Karpas-422 (cell line): ENCODE results near the gene TMF1. TPM values are rescaled to one million over a fixed set of nuclear protein-coding genes. Genes with fewer than 3 reads are reported as not detected.
A peak's percentile ranks its signal among the peaks of the same experiment; 100 is the strongest.

ENCODE experiments used
- DNase-seq: peaks from one replicate; pipeline ENCODE4 v3.0.0-alpha.2; 2015
- H2AFZ ChIP-seq: fragments of 200-600 bp; sonication (generic); 2 replicates; pipeline ENCODE4 v1.6.1; 2014; ENCODE audit warnings: antibody characterized with exemption, low read length, mixed read lengths
- H3K27ac ChIP-seq: fragments of 200-600 bp; sonication (generic); 2 replicates; pipeline ENCODE4 v1.5.1; 2014; ENCODE audit warnings: mild to moderate bottlenecking, low read length, moderate library complexity
- H3K27me3 ChIP-seq: fragments of 200-600 bp; sonication (generic); 2 replicates; pipeline ENCODE4 v1.6.1; 2014; ENCODE audit warnings: low read length, mixed read lengths
- H3K36me3 ChIP-seq: fragments of 200-600 bp; sonication (generic); 2 replicates; pipeline ENCODE4 v1.6.1; 2014; ENCODE audit warnings: low read length, mixed read lengths; ENCODE audit not compliant: insufficient read depth
- H3K4me1 ChIP-seq: fragments of 200-600 bp; sonication (generic); 2 replicates; pipeline ENCODE4 v1.6.1; 2014; ENCODE audit warnings: mild to moderate bottlenecking, low read length, mixed read lengths
- H3K4me2 ChIP-seq: fragments of 200-600 bp; sonication (generic); 2 replicates; pipeline ENCODE4 v1.6.1; 2014; ENCODE audit warnings: low read length, low read depth, mild to moderate bottlenecking; ENCODE audit not compliant: poor library complexity, severe bottlenecking
- H3K4me3 ChIP-seq: fragments of 200-600 bp; sonication (generic); 2 replicates; pipeline ENCODE4 v1.5.1; 2014; ENCODE audit warnings: mild to moderate bottlenecking, antibody characterized with exemption, low read length, mixed read lengths
- H3K79me2 ChIP-seq: fragments of 200-600 bp; sonication (generic); 2 replicates; pipeline ENCODE4 v1.6.1; 2014; ENCODE audit warnings: mild to moderate bottlenecking, low read length, mixed read lengths
- H3K9ac ChIP-seq: fragments of 200-600 bp; sonication (generic); 2 replicates; pipeline ENCODE4 v1.6.0; 2014; ENCODE audit warnings: low read length
- H3K9me2 ChIP-seq: fragments of 200-600 bp; sonication (generic), shearing (Covaris generic); replicated peaks from 2 replicates; pipeline ENCODE4 v1.6.0; 2014; ENCODE audit warnings: mild to moderate bottlenecking, low read length, moderate library complexity; ENCODE audit not compliant: insufficient read depth
- H3K9me3 ChIP-seq: fragments of 300-700, 200-600 bp; sonication (generic); 2 replicates; pipeline ENCODE4 v1.6.1; 2014; ENCODE audit warnings: low read length, mixed read lengths
- H4K20me1 ChIP-seq: fragments of 200-600 bp; sonication (generic); 2 replicates; pipeline ENCODE4 v1.6.1; 2014; ENCODE audit warnings: mild to moderate bottlenecking, antibody characterized with exemption, low read length, low read depth; ENCODE audit not compliant: insufficient read depth
- total RNA-seq: library from RNA; depleted of rRNA; stranded (reverse); fragments of >200 nt; shearing (Covaris generic); gene quantifications from 2 replicates; pipeline ENCODE4 v1.2.3, GENCODE V29; 2014; ENCODE audit warnings: low replicate concordance; rRNA removed

TMF1 gene
- 22.1 and 25.2 TPM in 2 replicates for total RNA-seq

- H3K79me2 ChIP-seq, result peaks cover 48% of the 10 kb centered on the region
- peaks cover 22% of the 10 kb centered on the region for H3K4me1 ChIP-seq
- H3K27ac ChIP-seq, result peak within 1 kb of the TSS; percentile 61
- no peaks in the 10 kb centered on the region for H3K9me3 ChIP-seq
- peak; percentile 100 for DNase-seq
- peak within 1 kb of the TSS; percentile 81 for H3K9ac ChIP-seq
- peak within 1 kb of the TSS; percentile 84 for H3K4me3 ChIP-seq
- H3K9me2 ChIP-seq, result no peaks in the 10 kb centered on the region
- peaks cover 44% of the 10 kb centered on the region for H3K36me3 ChIP-seq
- peak within 1 kb of the TSS; percentile 80 for H3K4me2 ChIP-seq
- H3K27me3 ChIP-seq, result no peaks in the 10 kb centered on the region
- H2AFZ ChIP-seq, result peak within 1 kb of the TSS; percentile 55; the same call in 1 of the 2 replicates
- no peaks in the 10 kb centered on the region for H4K20me1 ChIP-seq
Measured at GRCh38 chr3:69051756-69052471, at the start of gene TMF1. Gene TMF1, minus strand, starts transcription at chr3:69052333. Its CDS starts 247 bp downstream, at chr3:69052086.

GRCh38 chr3:69099576-69099975 is 47.4 kb upstream of the TMF1 start:
- no peaks in the 10 kb centered on the region for H3K4me1 ChIP-seq
- H3K4me2 ChIP-seq, result no peak overlapping the region
- H3K9me2 ChIP-seq, result no peaks in the 10 kb centered on the region
- no peak overlapping the region for H3K9ac ChIP-seq
- 0 out of 2 replicates have a peak, but pooled peaks cover 5% of the 10 kb centered on the region for H3K36me3 ChIP-seq
- H3K79me2 ChIP-seq, result peaks cover 11% of the 10 kb centered on the region; the same call in 1 of the 2 replicates
- DNase-seq, result no peak
- no peak overlapping the region for H3K4me3 ChIP-seq
- no peaks in the 10 kb centered on the region for H3K9me3 ChIP-seq
- H4K20me1 ChIP-seq, result no peaks in the 10 kb centered on the region
- no peak overlapping the region for H2AFZ ChIP-seq
- no peaks in the 10 kb centered on the region for H3K27me3 ChIP-seq
- no peak overlapping the region for H3K27ac ChIP-seq

- H3K79me2 ChIP-seq, result peaks cover 19% of the 10 kb centered on the region; the same call in 1 of the 2 replicates
- H3K27me3 ChIP-seq, result no peaks in the 10 kb centered on the region
- H3K9me2 ChIP-seq, result no peaks in the 10 kb centered on the region
- H3K4me1 ChIP-seq, result peaks cover 9% of the 10 kb centered on the region
- no peaks in the 10 kb centered on the region for H4K20me1 ChIP-seq
- H3K36me3 ChIP-seq, result no peaks in the 10 kb centered on the region
- DNase-seq, result no peak
- no peak overlapping the region for H3K4me2 ChIP-seq
- H3K4me3 ChIP-seq, result no peak overlapping the region
- no peak overlapping the region for H3K27ac ChIP-seq
- H2AFZ ChIP-seq, result no peak overlapping the region
- no peaks in the 10 kb centered on the region for H3K9me3 ChIP-seq
- no peak overlapping the region for H3K9ac ChIP-seq
Measured at GRCh38 chr3:69097407-69098086, 45.4 kb upstream of the TMF1 start.

DNA sequence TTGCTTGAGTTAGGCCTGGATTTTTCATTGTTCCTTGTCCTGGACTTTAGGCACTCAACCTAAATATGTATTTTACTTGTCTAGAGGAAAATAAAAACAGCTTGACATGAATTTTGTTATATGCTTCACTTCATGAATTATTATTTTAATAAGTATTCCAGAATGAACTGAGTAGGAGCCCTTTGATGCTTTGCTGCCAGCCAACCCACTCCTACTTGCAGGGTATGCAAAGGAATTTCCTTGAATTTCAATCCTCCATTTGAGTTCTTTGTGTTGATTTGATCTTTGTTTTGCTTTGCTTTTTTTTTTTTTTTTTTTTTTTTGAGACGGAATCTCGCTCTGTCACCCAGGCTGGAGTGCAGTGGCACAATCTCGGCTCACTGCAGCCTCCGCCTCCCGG is 44.2 kb upstream of the TMF1 start:
- no peak overlapping the region for H2AFZ ChIP-seq
- H3K9me2 ChIP-seq, result no peaks in the 10 kb centered on the region
- H3K9me3 ChIP-seq, result no peaks in the 10 kb centered on the region
- no peaks in the 10 kb centered on the region for H4K20me1 ChIP-seq
- no peak overlapping the region for H3K9ac ChIP-seq
- H3K4me3 ChIP-seq, result no peak overlapping the region
- peaks cover 19% of the 10 kb centered on the region; the same call in 1 of the 2 replicates for H3K79me2 ChIP-seq
- no peaks in the 10 kb centered on the region for H3K36me3 ChIP-seq
- no peak overlapping the region for H3K27ac ChIP-seq
- no peak overlapping the region for H3K4me2 ChIP-seq
- H3K27me3 ChIP-seq, result no peaks in the 10 kb centered on the region
- peaks cover 21% of the 10 kb centered on the region for H3K4me1 ChIP-seq
- DNase-seq, result no peak

- H3K4me1 ChIP-seq, result peaks cover 23% of the 10 kb centered on the region
- no peak overlapping the region for H3K9ac ChIP-seq
- no peak overlapping the region for H2AFZ ChIP-seq
- no peaks in the 10 kb centered on the region for H3K9me3 ChIP-seq
- H3K9me2 ChIP-seq, result no peaks in the 10 kb centered on the region
- no peak overlapping the region for H3K27ac ChIP-seq
- H3K4me2 ChIP-seq, result no peak overlapping the region
- no peaks in the 10 kb centered on the region for H3K36me3 ChIP-seq
- H4K20me1 ChIP-seq, result no peaks in the 10 kb centered on the region
- H3K27me3 ChIP-seq, result no peaks in the 10 kb centered on the region
- H3K4me3 ChIP-seq, result no peak overlapping the region
- H3K79me2 ChIP-seq, result peaks cover 20% of the 10 kb centered on the region
- no peak for DNase-seq
Measured at GRCh38 chr3:69095636-69096035, 43.5 kb upstream of the TMF1 start.

GRCh38 chr3:69094467-69095205 is 42.5 kb upstream of the TMF1 start:
- Histone ChIP-seq H3K36me3 (no peaks in the 10 kb centered on the region), H3K4me1 (peaks cover 27% of the 10 kb centered on the region), H3K4me2 (no peak overlapping the region), H3K9ac (no peak overlapping the region), H3K4me3 (no peak overlapping the region), H2AFZ (no peak overlapping the region), H3K79me2 (peaks cover 26% of the 10 kb centered on the region), H3K9me3 (no peaks in the 10 kb centered on the region), H3K9me2 (no peaks in the 10 kb centered on the region), H3K27me3 (no peaks in the 10 kb centered on the region), H3K27ac (no peak overlapping the region), H4K20me1 (no peaks in the 10 kb centered on the region)
- no peak for DNase-seq

- H3K27ac ChIP-seq, result peak overlapping the region; percentile 73
- peak overlapping the region; percentile 43; the same call in 1 of the 2 replicates for H3K4me3 ChIP-seq
- H2AFZ ChIP-seq, result peak overlapping the region; percentile 80
- H3K4me1 ChIP-seq, result peaks cover 50% of the 10 kb centered on the region
- H3K79me2 ChIP-seq, result peaks cover 30% of the 10 kb centered on the region
- no peaks in the 10 kb centered on the region for H4K20me1 ChIP-seq
- no peaks in the 10 kb centered on the region for H3K9me3 ChIP-seq
- no peaks in the 10 kb centered on the region for H3K36me3 ChIP-seq
- no peaks in the 10 kb centered on the region for H3K9me2 ChIP-seq
- H3K27me3 ChIP-seq, result no peaks in the 10 kb centered on the region
- peak; percentile 78 for DNase-seq
- H3K9ac ChIP-seq, result peak overlapping the region; percentile 63
- H3K4me2 ChIP-seq, result peak overlapping the region; percentile 56
Measured at GRCh38 chr3:69092030-69092516, 39.9 kb upstream of the TMF1 start.
